ENCODE measurements around the gene ITGA5.

GRCh38 chr12:54363618-54364017 is 55.4 kb downstream of the ITGA5 start:
- TF ChIP-seq, protein P1, sequence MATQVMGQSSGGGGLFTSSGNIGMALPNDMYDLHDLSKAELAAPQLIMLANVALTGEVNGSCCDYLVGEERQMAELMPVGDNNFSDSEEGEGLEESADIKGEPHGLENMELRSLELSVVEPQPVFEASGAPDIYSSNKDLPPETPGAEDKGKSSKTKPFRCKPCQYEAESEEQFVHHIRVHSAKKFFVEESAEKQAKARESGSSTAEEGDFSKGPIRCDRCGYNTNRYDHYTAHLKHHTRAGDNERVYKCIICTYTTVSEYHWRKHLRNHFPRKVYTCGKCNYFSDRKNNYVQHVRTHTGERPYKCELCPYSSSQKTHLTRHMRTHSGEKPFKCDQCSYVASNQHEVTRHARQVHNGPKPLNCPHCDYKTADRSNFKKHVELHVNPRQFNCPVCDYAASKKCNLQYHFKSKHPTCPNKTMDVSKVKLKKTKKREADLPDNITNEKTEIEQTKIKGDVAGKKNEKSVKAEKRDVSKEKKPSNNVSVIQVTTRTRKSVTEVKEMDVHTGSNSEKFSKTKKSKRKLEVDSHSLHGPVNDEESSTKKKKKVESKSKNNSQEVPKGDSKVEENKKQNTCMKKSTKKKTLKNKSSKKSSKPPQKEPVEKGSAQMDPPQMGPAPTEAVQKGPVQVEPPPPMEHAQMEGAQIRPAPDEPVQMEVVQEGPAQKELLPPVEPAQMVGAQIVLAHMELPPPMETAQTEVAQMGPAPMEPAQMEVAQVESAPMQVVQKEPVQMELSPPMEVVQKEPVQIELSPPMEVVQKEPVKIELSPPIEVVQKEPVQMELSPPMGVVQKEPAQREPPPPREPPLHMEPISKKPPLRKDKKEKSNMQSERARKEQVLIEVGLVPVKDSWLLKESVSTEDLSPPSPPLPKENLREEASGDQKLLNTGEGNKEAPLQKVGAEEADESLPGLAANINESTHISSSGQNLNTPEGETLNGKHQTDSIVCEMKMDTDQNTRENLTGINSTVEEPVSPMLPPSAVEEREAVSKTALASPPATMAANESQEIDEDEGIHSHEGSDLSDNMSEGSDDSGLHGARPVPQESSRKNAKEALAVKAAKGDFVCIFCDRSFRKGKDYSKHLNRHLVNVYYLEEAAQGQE (IDR thresholded peaks at IDR 0.05; ENCODE audit: insufficient read depth in 1 of 2, low read depth in 2 of 2, low read length in 2 of 2): no peak
- TF ChIP-seq POLR2AphosphoS5 (IDR thresholded peaks at IDR 0.05; ENCODE audit: low read depth, low read length): no peak

Measured in PFSK-1 (cell line).